Mucosa of descending colon (tissue), 3 donors: Measurements from ENCODE around the gene IER2. TPM values are rescaled to one million over a fixed set of nuclear protein-coding genes. Genes with fewer than 3 reads are reported as not detected.

Experiments used
- ATAC-seq: fragments of 200-7000 bp; cut with Tn5 transposase; one replicate; pipeline ENCODE4 v1.9.1; 2020; ENCODE audit warnings: mild to moderate bottlenecking, moderate library complexity
- DNase-seq, 3 donors: peaks; one replicate each; pipeline ENCODE4 v3.0.0-alpha.2; 2020
- H3K36me3 ChIP-seq: fragments of 200-600 bp; one replicate; pipeline ENCODE4 v1.8.0; 2021; ENCODE audit warnings: low read depth, mild to moderate bottlenecking
- H3K4me1 ChIP-seq: fragments of 200-600 bp; one replicate; pipeline ENCODE4 v1.8.0; 2021; ENCODE audit warnings: low read depth, mild to moderate bottlenecking
- H3K4me3 ChIP-seq: fragments of 200-600 bp; one replicate; pipeline ENCODE4 v1.8.0; 2021; ENCODE audit warnings: mild to moderate bottlenecking
- H3K9me3 ChIP-seq: fragments of 200-600 bp; one replicate; pipeline ENCODE4 v1.8.0; 2021; ENCODE audit warnings: mild to moderate bottlenecking
- CTCF ChIP-seq: fragments of 200-600 bp; IDR thresholded peaks from one replicate; pipeline ENCODE4 v1.8.0; 2022; ENCODE audit warnings: antibody characterized with exemption, mild to moderate bottlenecking
- intact Hi-C, 2 donors: fragments of 100-400 bp; cut with DNase I in 1 of 2; cut with micrococcal nuclease in 1 of 2; formaldehyde crosslinking; loops; one replicate each; pipeline versions ENCODE4 v1.11.0 to v1.11.1; 2022; cut with DNase I, micrococcal nuclease
- total RNA-seq, 3 donors: library from RNA; stranded (reverse); fragmentation: NEBNext Ultra II Directional in 2 of 3; extraction: Animal tissue kit (Norgen Biotek cat#: 25700) in 2 of 3; gene quantifications; one replicate each; pipeline versions ENCODE4 v1.2.1 to v1.2.4, GENCODE V29; 2021 to 2023
- donor health status: DM: no; HTN: no; CAD: no; lungs with moderate emphysema.
- donor health status: DM: no; HTN: no; CAD: no.
- donor health status: DM: no; HTN: yes; CAD: no.

The IER2 gene
- total RNA-seq, 3 donors from 2014 or later: 101 to 117 (median 112) TPM

GRCh38 chr19:13150931-13151604 is 857 bp downstream of the IER2 start:
- intact Hi-C loops: no loop called here

GRCh38 chr19:13151605-13152355 is 1.6 kb downstream of the IER2 start:
- H3K4me3 ChIP-seq: peak overlapping the region; percentile 97
- intact Hi-C loops: no loop called here
- TF ChIP-seq CTCF: no peak
- peak; percentile 56 for ATAC-seq
- peak; percentile 98 to 99 (median 98) for DNase-seq
- peaks cover 3% of the 10 kb centered on the region for H3K36me3 ChIP-seq
- H3K9me3 ChIP-seq: no peaks in the 10 kb centered on the region
- peaks cover 29% of the 10 kb centered on the region for H3K4me1 ChIP-seq

More at GRCh38 chr19:13150931-13151604, 857 bp downstream of the IER2 start:
- ATAC-seq (no peak), DNase-seq (peak in 2 of 3 donors; percentile 61 to 78)
- no peaks in the 10 kb centered on the region for H3K9me3 ChIP-seq
- H3K4me1 ChIP-seq: peaks cover 29% of the 10 kb centered on the region
- peak overlapping the region; percentile 56 for H3K4me3 ChIP-seq
- peaks cover 3% of the 10 kb centered on the region for H3K36me3 ChIP-seq
- no peak for TF ChIP-seq CTCF

GRCh38 chr19:13152356-13152973 is 2.3 kb downstream of the IER2 start:
- no peak for DNase-seq
- peak; percentile 2 for ATAC-seq
- intact Hi-C loops: no loop called here
- Histone ChIP-seq H3K36me3 (peaks cover 3% of the 10 kb centered on the region), H3K4me1 (peaks cover 27% of the 10 kb centered on the region), H3K4me3 (peak overlapping the region; percentile 97), H3K9me3 (no peaks in the 10 kb centered on the region)
- no peak for TF ChIP-seq CTCF

- Histone ChIP-seq H3K9me3 (no peaks in the 10 kb centered on the region), H3K4me3 (peak overlapping the region; percentile 97), H3K36me3 (peaks cover 3% of the 10 kb centered on the region), H3K4me1 (peaks cover 26% of the 10 kb centered on the region)
- ATAC-seq (peak; percentile 47), DNase-seq (peak; percentile 96 to 98 (median 98))
- intact Hi-C loops: no loop called here
- no peak for TF ChIP-seq CTCF
Observed at GRCh38 chr19:13152974-13153568, 2.9 kb downstream of the IER2 start.

- peak overlapping the region; percentile 97 for H3K4me3 ChIP-seq
- intact Hi-C loops: no loop called here
- DNase-seq (peak; percentile 41 to 73 (median 68)), ATAC-seq (no peak)
- no peak for TF ChIP-seq CTCF
- peaks cover 3% of the 10 kb centered on the region for H3K36me3 ChIP-seq
- H3K9me3 ChIP-seq: no peaks in the 10 kb centered on the region
- H3K4me1 ChIP-seq: peaks cover 23% of the 10 kb centered on the region
Observed at GRCh38 chr19:13153569-13154240, 3.5 kb downstream of the IER2 start.
